AG10803 (cell line): ENCODE measurements around the gene CEACAM19.
"Not testable (repeated sequence)": the region's sequence is repeated elsewhere in the genome, so short reads cannot be mapped to it uniquely, and the experiment has no call there.

ENCODE experiments used
- DNase-seq: peaks from one replicate; pipeline ENCODE4 v3.0.0; 2010; ENCODE audit warnings: low read depth
- H3K4me3 ChIP-seq: 2 replicates; pipeline ENCODE4 v1.5.1; 2011; ENCODE audit warnings: mild to moderate bottlenecking, low read length, control low read depth
- TF ChIP-seq, protein P1 (sequence below): conservative IDR thresholded peaks from 2 replicates; pipeline ENCODE4 v1.5.1; 2011; ENCODE audit warnings: mild to moderate bottlenecking, low read length, control low read depth, inconsistent platforms

Gene CEACAM19, protein sequence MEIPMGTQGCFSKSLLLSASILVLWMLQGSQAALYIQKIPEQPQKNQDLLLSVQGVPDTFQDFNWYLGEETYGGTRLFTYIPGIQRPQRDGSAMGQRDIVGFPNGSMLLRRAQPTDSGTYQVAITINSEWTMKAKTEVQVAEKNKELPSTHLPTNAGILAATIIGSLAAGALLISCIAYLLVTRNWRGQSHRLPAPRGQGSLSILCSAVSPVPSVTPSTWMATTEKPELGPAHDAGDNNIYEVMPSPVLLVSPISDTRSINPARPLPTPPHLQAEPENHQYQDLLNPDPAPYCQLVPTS

DNA sequence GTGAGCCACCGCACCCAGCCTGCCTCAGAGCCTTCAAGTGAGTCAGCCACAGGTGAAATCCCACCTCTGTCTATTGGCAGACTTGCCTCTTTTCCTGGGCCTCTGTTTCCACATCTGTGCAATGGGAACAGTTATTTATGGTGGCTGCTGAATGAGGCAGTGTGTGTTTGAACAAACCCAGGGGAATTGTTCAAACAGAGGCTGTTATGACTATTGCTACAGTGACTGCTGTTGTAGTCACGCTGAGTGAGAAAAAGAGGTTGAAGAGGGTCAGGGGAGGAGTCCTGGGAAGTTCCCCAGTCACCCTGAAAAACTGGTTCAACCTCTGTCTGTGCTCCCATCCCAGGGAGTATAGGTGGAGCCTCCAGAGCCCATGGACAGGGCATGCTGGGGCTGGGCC is at the start of gene CEACAM19:
Gene CEACAM19, plus strand, starts transcription at position 83 of the 400 bp plus-strand sequence. CDS start 450 bp downstream, outside the sequence.
- H3K4me3 ChIP-seq = no peak within 1 kb of the TSS
- no peak for DNase-seq
- TF ChIP-seq, protein P1, sequence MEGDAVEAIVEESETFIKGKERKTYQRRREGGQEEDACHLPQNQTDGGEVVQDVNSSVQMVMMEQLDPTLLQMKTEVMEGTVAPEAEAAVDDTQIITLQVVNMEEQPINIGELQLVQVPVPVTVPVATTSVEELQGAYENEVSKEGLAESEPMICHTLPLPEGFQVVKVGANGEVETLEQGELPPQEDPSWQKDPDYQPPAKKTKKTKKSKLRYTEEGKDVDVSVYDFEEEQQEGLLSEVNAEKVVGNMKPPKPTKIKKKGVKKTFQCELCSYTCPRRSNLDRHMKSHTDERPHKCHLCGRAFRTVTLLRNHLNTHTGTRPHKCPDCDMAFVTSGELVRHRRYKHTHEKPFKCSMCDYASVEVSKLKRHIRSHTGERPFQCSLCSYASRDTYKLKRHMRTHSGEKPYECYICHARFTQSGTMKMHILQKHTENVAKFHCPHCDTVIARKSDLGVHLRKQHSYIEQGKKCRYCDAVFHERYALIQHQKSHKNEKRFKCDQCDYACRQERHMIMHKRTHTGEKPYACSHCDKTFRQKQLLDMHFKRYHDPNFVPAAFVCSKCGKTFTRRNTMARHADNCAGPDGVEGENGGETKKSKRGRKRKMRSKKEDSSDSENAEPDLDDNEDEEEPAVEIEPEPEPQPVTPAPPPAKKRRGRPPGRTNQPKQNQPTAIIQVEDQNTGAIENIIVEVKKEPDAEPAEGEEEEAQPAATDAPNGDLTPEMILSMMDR = no peak

DNA sequence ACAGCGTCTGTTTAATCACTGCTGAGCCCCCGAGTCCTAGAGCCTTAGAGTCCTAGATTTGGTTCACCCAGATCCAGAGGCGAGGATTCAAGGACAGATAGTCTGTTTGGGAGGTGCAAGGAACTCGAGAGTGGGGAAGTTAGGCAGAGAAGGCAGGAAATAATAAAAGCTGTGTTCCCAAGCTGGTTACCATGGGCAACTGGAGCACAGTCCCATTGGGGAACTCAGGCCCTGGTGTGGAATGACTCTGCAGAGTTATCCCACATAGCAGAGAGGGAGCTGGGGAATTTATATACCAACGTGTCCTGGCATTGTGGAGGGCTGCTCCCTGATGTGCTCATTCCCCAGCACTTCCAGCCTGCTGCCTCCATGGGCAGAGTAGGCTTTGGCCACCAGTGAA is 48.2 kb upstream of the CEACAM19 start:
- peak; percentile 73 for DNase-seq
- no peak overlapping the region for H3K4me3 ChIP-seq
- TF ChIP-seq, protein P1 = no peak

DNA sequence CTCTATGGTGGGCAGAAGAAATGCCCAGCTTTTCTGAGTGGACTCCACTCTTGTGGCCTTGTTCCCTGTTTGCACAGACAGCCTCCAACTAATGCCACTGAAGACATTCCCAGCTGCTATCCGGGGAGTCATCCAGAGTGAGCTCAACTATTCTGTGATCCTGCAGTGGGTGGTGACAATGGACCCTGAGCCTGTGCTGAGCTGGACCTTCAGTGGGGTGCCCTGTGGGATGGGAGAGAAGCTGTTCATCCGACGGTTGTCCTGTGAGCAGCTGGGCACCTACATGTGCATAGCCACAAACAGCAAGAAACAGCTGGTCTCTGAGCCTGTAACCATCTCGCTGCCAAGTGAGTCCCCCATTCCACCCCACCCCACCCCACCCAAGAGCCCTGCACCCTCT is 47.7 kb upstream of the CEACAM19 start:
- H3K4me3 ChIP-seq = no peak overlapping the region
- DNase-seq = no peak
- TF ChIP-seq, protein P1 = no peak

DNA sequence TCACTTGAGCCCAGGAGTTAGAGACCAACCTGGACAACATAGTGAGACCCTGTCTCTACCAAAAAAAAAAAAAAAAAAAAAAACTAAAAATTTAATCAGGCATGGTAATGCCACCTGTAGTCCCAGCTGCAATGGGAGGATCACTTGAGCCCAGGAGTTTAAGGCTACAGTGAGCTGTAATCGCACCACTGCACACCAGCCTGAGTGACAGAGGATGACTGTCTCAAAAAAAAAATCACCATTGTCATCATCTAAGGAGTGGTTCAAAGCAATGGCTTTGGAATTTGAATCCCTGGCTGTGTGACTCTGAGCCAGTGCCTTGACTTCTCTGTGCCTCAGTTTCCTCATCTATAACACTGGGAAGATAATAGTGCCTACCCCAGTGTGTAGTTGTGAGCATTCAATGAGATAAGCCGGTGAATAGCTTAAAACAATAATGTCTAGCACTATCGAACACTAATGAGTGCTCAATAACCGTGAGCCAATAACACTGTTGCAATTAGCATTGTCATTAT is 46.4 kb upstream of the CEACAM19 start:
- no peak overlapping the region for H3K4me3 ChIP-seq
- no peak for DNase-seq
- TF ChIP-seq, protein P1 = no peak

DNA sequence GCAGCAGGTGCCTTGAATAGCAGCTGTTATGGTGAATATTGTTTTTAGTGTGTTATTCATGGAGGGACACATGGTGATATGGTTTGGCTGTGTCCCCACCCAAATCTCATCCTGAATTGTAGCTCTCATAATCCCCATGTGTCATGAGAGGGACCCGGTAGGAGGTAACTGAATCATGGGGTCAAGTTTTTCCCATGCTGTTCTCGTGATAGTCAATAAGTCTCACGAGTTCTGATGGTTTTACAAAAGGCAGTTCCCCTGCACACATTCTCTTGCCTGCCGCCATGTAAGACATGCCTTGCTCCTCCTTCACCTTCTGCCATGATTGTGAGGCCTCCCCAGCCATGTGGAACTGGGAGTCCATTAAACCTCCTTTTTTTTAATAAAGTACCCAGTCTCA is 45.6 kb upstream of the CEACAM19 start:
- H3K4me3 ChIP-seq = not testable (repeated sequence)

DNA sequence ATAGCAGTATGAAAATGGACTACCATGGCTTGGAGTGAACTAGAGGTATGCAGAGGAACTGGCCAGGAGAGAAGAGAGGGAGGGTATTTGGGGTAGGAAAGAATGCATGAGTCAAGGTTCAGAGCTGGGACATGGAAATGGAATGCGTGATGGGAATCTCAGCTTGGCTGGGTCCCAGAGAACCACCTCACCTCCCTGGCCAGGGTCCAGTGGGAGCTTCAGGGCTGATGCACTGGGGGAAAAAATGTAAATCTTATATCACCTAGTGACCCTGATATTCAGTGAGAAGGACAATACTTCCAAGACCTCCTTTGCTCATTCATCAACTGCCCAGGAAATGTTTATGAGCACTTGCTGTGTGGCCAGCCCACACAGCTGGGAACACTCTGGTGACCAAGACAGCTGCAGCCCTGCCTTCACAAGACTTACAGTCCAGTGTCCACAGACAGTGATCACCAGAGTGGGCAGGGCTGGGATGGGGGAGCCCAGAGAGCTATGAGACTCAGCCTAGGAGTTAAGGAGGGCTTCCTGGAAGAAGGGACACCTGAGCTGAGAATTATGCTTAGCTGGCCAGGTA is 45.1 kb upstream of the CEACAM19 start:
- no peak overlapping the region for H3K4me3 ChIP-seq
- DNase-seq = peak; percentile 98
- TF ChIP-seq, protein P1 = no peak

More for the DNA sequence above, 45.6 kb upstream of the CEACAM19 start:
- DNase-seq = not testable (repeated sequence)

DNA sequence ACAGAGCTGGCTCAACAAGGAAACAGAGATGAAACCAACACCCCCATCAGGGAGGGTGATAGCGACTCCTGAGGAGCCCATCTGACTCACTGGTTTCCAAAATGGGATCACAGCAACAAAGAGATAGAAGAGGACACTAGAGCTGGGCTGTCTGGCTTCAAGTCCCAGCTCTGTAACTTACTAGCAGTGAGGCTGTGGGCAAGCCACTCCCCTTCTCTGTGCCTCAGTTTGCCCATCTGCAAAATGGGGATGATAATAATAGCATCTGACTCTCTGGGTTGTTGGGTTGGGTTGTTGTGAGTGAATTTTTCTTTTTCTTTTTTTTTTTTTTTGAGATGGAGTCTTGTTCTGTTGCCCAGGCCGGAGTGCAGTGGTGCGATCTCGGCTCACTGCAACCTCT is 43.7 kb upstream of the CEACAM19 start:
- TF ChIP-seq, protein P1 = no peak
- no peak for DNase-seq
- H3K4me3 ChIP-seq = no peak overlapping the region
